Spleen (tissue), 11 donors: Measurements from ENCODE around the gene ZC3H12D. TPM values are rescaled to one million over a fixed set of nuclear protein-coding genes. Genes with fewer than 3 reads are reported as not detected.
"Not testable (repeated sequence)": the region's sequence is repeated elsewhere in the genome, so short reads cannot be mapped to it uniquely, and the experiment has no call there.

Experiments used
- DNase-seq: peaks from one replicate; pipeline ENCODE4 v3.0.0-alpha.2; 2020
- H3K27ac ChIP-seq, 8 donors: fragments of 200-600 bp; sonication (generic) in 7 of 8; 1 replicate in 4 of 8; 2 replicates in 4 of 8; pipeline versions ENCODE4 v1.5.0 to v1.8.0; 2016 to 2021; ENCODE audit warnings: inconsistent platforms in 4 of 8, mild to moderate bottlenecking in 4 of 8, moderate library complexity in 1 of 8
- H3K27me3 ChIP-seq, 7 donors: fragments of 200-600 bp; sonication (generic) in 6 of 7; replicated peaks in 1 of 7; 1 replicate in 4 of 7; 2 replicates in 3 of 7; pipeline versions ENCODE4 v1.5.0 to v1.8.0; 2016 to 2021; ENCODE audit warnings: inconsistent platforms in 3 of 7, mild to moderate bottlenecking in 1 of 7
- H3K36me3 ChIP-seq, 6 donors: fragments of 200-600 bp; sonication (generic) in 5 of 6; 1 replicate in 4 of 6; 2 replicates in 2 of 6; pipeline versions ENCODE4 v1.5.0 to v1.8.0; 2016 to 2021; ENCODE audit warnings: inconsistent platforms in 2 of 6
- H3K4me1 ChIP-seq, 6 donors: fragments of 200-600 bp; sonication (generic) in 5 of 6; 1 replicate in 3 of 6; 2 replicates in 3 of 6; pipeline versions ENCODE4 v1.5.0 to v1.8.0; 2016 to 2021; ENCODE audit warnings: inconsistent platforms in 3 of 6
- H3K4me3 ChIP-seq, 8 donors: fragments of 200-600 bp; sonication (generic) in 7 of 8; 1 replicate in 4 of 8; 2 replicates in 4 of 8; pipeline versions ENCODE4 v1.5.0 to v1.8.0; 2016 to 2021; ENCODE audit warnings: inconsistent platforms in 4 of 8, mild to moderate bottlenecking in 4 of 8, moderate library complexity in 2 of 8
- H3K9me3 ChIP-seq, 8 donors: fragments of 200-600 bp; sonication (generic) in 7 of 8; 1 replicate in 4 of 8; 2 replicates in 4 of 8; pipeline versions ENCODE4 v1.5.0 to v1.8.0; 2016 to 2021; ENCODE audit warnings: inconsistent platforms in 4 of 8
- CTCF ChIP-seq, 11 experiments: fragments of 200-600 bp in 7 of 11; fragments of 450-650 bp in 4 of 11; sonication (generic) in 4 of 11; IDR thresholded peaks in 8 of 11; conservative IDR thresholded peaks in 3 of 11; 1 replicate in 7 of 11; 2 replicates in 4 of 11; pipeline versions ENCODE4 v1.4.0 to v1.8.0; 2016 to 2021; ENCODE audit warnings: antibody characterized with exemption in 11 of 11, inconsistent platforms in 4 of 11, mild to moderate bottlenecking in 1 of 11
- POLR2A ChIP-seq, 3 donors: fragments of 450-650 bp; IDR thresholded peaks; one replicate each; pipeline ENCODE4 v1.5.1; 2017; ENCODE audit warnings: antibody characterized with exemption in 3 of 3, mild to moderate bottlenecking in 1 of 3
- POLR2AphosphoS5 ChIP-seq, 3 donors: sonication (generic); formaldehyde crosslinking; IDR thresholded peaks; one replicate each; pipeline ENCODE4 v1.5.1; 2017; ENCODE audit warnings: antibody characterized with exemption in 3 of 3
- WGBS, 5 donors: extraction: QIAGEN DNeasy Blood & Tissue Kit in 3 of 5; methylation state at CpG; one replicate each; pipeline versions ENCODE4 v1.1.5 to v1.1.7; 2013 to 2018; 5-methylcytosine and 5-hydroxymethylcytosine counted together
- intact Hi-C: fragments of 100-400 bp; cut with DNase I; formaldehyde crosslinking; loops from one replicate; pipeline ENCODE4 v1.15.0; 2023; ENCODE audit warnings: low total_unique reads
- polyA plus RNA-seq, 3 donors: library from polyadenylated mRNA; stranded (reverse); fragments of 200-250 nt; gene quantifications; one replicate each; pipeline ENCODE4 v1.2.1, GENCODE V29; 2013
- total RNA-seq, 7 donors: library from RNA; depleted of rRNA in 3 of 7; stranded (reverse); fragments of >200 nt in 3 of 7; fragmentation: NEBNext Ultra II Directional in 4 of 7; extraction: Animal tissue kit (Norgen Biotek cat#: 25700) in 4 of 7; gene quantifications; one replicate each; pipeline versions ENCODE4 v1.1.0 to v1.2.1, GENCODE V29; 2016 to 2021
- donor health status: healthy with polysubstance abuse.
- donor health status: DM: no; HTN: no; CAD: no; lungs with moderate emphysema.
- donor health status: DM: no; HTN: no; CAD: no.
- donor health status: Bipolar disorder and iron deficiency.
- donor health status: healthy.
- donor health status: DM: no; HTN: no; CAD: no.
- donor health status: DM: yes; HTN: yes; CAD: no.

Gene ZC3H12D
- total and polyA plus RNA-seq, 10 donors, result 15.2 to 38.4 (median 22.8) TPM

- TF ChIP-seq POLR2AphosphoS5 (IDR thresholded peaks at IDR 0.05) (no peak), POLR2A (IDR thresholded peaks at IDR 0.05) (no peak), CTCF (IDR thresholded peaks at IDR 0.05 in 8 of 11, conservative IDR thresholded peaks at IDR 0.05 in 3 of 11) (no peak)
- DNase-seq, result peak; percentile 41
- intact Hi-C loops, result no loop called here
- Histone ChIP-seq H3K36me3 (peaks cover 0 to 37% (median 3%) of the 10 kb centered on the region in 6 donors), H3K9me3 (no peaks in the 10 kb centered on the region), H3K27ac (peak overlapping the region in 7 of 8 donors; percentile 49 to 90 (median 75)), H3K27me3 (no peaks in the 10 kb centered on the region), H3K4me3 (no peak overlapping the region), H3K4me1 (peaks cover 23 to 86% (median 69%) of the 10 kb centered on the region in 6 donors)
- WGBS, 5 donors, result 61 to 76% (median 72%) methylated on average over 4 of the region's 4 CpGs
Observed at GRCh38 chr6:149467265-149467664, 17.5 kb downstream of the ZC3H12D start.

- Histone ChIP-seq H3K4me3 (no peak overlapping the region), H3K27me3 (no peaks in the 10 kb centered on the region), H3K9me3 (no peaks in the 10 kb centered on the region), H3K27ac (peak overlapping the region in 4 of 8 donors; percentile 35 to 90 (median 82)), H3K4me1 (peaks cover 21 to 58% (median 50%) of the 10 kb centered on the region in 6 donors), H3K36me3 (peaks cover 0 to 47% (median 14%) of the 10 kb centered on the region in 6 donors)
- TF ChIP-seq POLR2AphosphoS5 (IDR thresholded peaks at IDR 0.05) (no peak), CTCF (IDR thresholded peaks at IDR 0.05 in 8 of 11, conservative IDR thresholded peaks at IDR 0.05 in 3 of 11) (no peak), POLR2A (IDR thresholded peaks at IDR 0.05) (no peak)
- DNase-seq, result peak; percentile 39
- 52 to 63% (median 61%) methylated on average over 8 of the region's 8 CpGs for WGBS, 5 donors
- intact Hi-C loops, result no loop called here
Observed at GRCh38 chr6:149464411-149464810, 20.4 kb downstream of the ZC3H12D start.

DNA sequence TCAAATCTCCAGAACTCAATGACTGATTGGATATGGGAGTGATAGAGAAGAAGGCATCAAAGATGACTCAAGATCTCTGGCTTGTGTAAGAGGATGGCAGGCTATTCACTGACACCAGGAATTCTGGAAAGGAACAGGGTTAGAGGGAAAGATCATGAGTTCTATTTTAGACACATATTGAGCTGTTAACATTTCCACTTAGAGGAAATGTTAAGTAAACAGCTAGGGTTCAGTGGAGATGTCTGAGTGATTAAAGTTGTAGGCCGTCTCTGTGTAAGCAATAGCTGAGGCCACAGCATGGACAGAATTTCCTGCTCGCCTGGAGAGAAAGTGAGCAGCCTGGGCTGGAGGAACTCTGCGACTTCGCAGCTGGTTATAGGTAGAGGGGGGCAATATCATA, 21.0 kb downstream of the ZC3H12D start:
- 68 to 83% (median 77%) methylated on average over 4 of the region's 4 CpGs for WGBS, 5 donors
- DNase-seq, result no peak
- Histone ChIP-seq H3K27ac (peak overlapping the region in 4 of 8 donors; percentile 6 to 90 (median 82)), H3K27me3 (no peaks in the 10 kb centered on the region), H3K4me1 (peaks cover 21 to 51% (median 46%) of the 10 kb centered on the region in 6 donors), H3K36me3 (peaks cover 0 to 54% (median 16%) of the 10 kb centered on the region in 6 donors), H3K9me3 (no peaks in the 10 kb centered on the region), H3K4me3 (no peak overlapping the region)
- intact Hi-C loops, result no loop called here
- TF ChIP-seq POLR2A (IDR thresholded peaks at IDR 0.05) (no peak), CTCF (IDR thresholded peaks at IDR 0.05 in 8 of 11, conservative IDR thresholded peaks at IDR 0.05 in 3 of 11) (no peak), POLR2AphosphoS5 (IDR thresholded peaks at IDR 0.05) (no peak)

GRCh38 chr6:149462712-149463111, 22.1 kb downstream of the ZC3H12D start:
- H3K36me3 ChIP-seq, result peaks cover 0 to 62% (median 16%) of the 10 kb centered on the region in 6 donors
- peak; percentile 32 for DNase-seq
- H3K9me3 ChIP-seq, intact Hi-C loops, H3K27me3 ChIP-seq, H3K4me3 ChIP-seq: not testable (repeated sequence)
- 84 to 93% (median 89%) methylated on average over 7 of the region's 7 CpGs for WGBS, 5 donors
- H3K4me1 ChIP-seq, result peaks cover 14 to 41% (median 36%) of the 10 kb centered on the region in 6 donors
- peak overlapping the region in 1 of 8 donors; percentile 88 for H3K27ac ChIP-seq
